Limb (tissue), 2 donors: ENCODE measurements around the gene TAF6.
A peak's percentile ranks its signal among the peaks of the same experiment; 100 is the strongest.

Experiments used
- DNase-seq, 2 donors: peaks; one replicate each; pipeline ENCODE4 v3.0.0-alpha.2; 2016; ENCODE audit errors: extremely low spot score in 2 of 2

The TAF6 gene

GRCh38 chr7:100095704-100096103 lies 23.5 kb downstream of the TAF6 start:
- DNase-seq, result no peak

- no peak for DNase-seq
These were observed 23.9 kb downstream of the TAF6 start for GRCh38 chr7:100095289-100095688.

- DNase-seq, result no peak
These were observed 25.2 kb downstream of the TAF6 start for GRCh38 chr7:100093925-100094486.

GRCh38 chr7:100093498-100093897 lies 25.7 kb downstream of the TAF6 start:
- no peak for DNase-seq

- no peak for DNase-seq
These were observed 26.1 kb downstream of the TAF6 start for GRCh38 chr7:100093054-100093453.

GRCh38 chr7:100091411-100092181 lies 27.6 kb downstream of the TAF6 start:
- no peak for DNase-seq

GRCh38 chr7:100090527-100091410 lies 28.4 kb downstream of the TAF6 start:
- DNase-seq, result no peak

- DNase-seq, result no peak
These were observed 29.5 kb downstream of the TAF6 start for GRCh38 chr7:100089458-100090196.

GRCh38 chr7:100088621-100089457 lies 30.3 kb downstream of the TAF6 start, which contains the start of gene COPS6:
COPS6 (plus strand) TSS chr7:100088969; CDS start chr7:100088991, 22 bp downstream.
- peak; percentile 62 to 91 for DNase-seq

- no peak for DNase-seq
These were observed 31.0 kb downstream of the TAF6 start for GRCh38 chr7:100088095-100088620.

GRCh38 chr7:100087055-100087750 lies 32.0 kb downstream of the TAF6 start:
- no peak for DNase-seq

GRCh38 chr7:100085515-100085914 lies 33.6 kb downstream of the TAF6 start:
- no peak for DNase-seq

GRCh38 chr7:100082978-100083377 lies 36.2 kb downstream of the TAF6 start:
- DNase-seq, result no peak

GRCh38 chr7:100081535-100082102 lies 37.5 kb downstream of the TAF6 start, which contains the start of gene ZNF3:
ZNF3 (minus strand) TSS chr7:100081723; CDS start chr7:100077357, 4,366 bp downstream.
- peak; percentile 97 to 98 for DNase-seq

- DNase-seq, result no peak
These were observed 38.1 kb downstream of the TAF6 start for GRCh38 chr7:100080907-100081534.

- no peak for DNase-seq
These were observed 40.1 kb downstream of the TAF6 start for GRCh38 chr7:100079024-100079560.

GRCh38 chr7:100077205-100077604 lies 42.0 kb downstream of the TAF6 start:
- no peak for DNase-seq

- no peak for DNase-seq
These were observed 43.7 kb downstream of the TAF6 start for GRCh38 chr7:100075418-100075817.
